ENCODE data around the gene CAV1.

The CAV1 gene

GRCh38 chr7:116598861-116599260 lies 74.0 kb downstream of the CAV1 start:
- Histone ChIP-seq H3K9ac (ENCODE audit: low read depth, low read length, poor library complexity, severe bottlenecking) (no peak overlapping the region), H2AFZ (ENCODE audit: low read length) (no peak overlapping the region)

GRCh38 chr7:116601426-116601825 lies 76.6 kb downstream of the CAV1 start:
- Histone ChIP-seq H3K4me1 (ENCODE audit: insufficient read depth, low read length, poor library complexity, severe bottlenecking) (no peaks in the 10 kb centered on the region), H3K4me3 (ENCODE audit: low read length, poor library complexity, severe bottlenecking) (no peak overlapping the region), H3K36me3 (ENCODE audit: insufficient read depth, low read length) (no peaks in the 10 kb centered on the region), H2AFZ (ENCODE audit: low read length) (no peak overlapping the region), H3K9ac (ENCODE audit: low read depth, low read length, poor library complexity, severe bottlenecking) (no peak overlapping the region), H3K4me2 (ENCODE audit: low read depth, low read length, poor library complexity, severe bottlenecking) (no peak overlapping the region), H3K9me2 (replicated peaks; ENCODE audit: low read depth, low read length) (no peaks in the 10 kb centered on the region), H3K27me3 (ENCODE audit: insufficient read depth, low read length, poor library complexity, severe bottlenecking) (no peaks in the 10 kb centered on the region), H3F3A (ENCODE audit: low read depth) (no peaks in the 10 kb centered on the region), H3K9me3 (ENCODE audit: insufficient read depth, low read depth, low read length) (no peaks in the 10 kb centered on the region), H3K79me2 (ENCODE audit: insufficient read depth, low read length) (no peaks in the 10 kb centered on the region), H4K20me1 (ENCODE audit: insufficient read depth, low read length, poor library complexity, severe bottlenecking) (no peaks in the 10 kb centered on the region)
- no peak for TF ChIP-seq EZH2phosphoT487 (IDR thresholded peaks at IDR 0.05; ENCODE audit: borderline replicate concordance)
- TF ChIP-seq, protein P1, sequence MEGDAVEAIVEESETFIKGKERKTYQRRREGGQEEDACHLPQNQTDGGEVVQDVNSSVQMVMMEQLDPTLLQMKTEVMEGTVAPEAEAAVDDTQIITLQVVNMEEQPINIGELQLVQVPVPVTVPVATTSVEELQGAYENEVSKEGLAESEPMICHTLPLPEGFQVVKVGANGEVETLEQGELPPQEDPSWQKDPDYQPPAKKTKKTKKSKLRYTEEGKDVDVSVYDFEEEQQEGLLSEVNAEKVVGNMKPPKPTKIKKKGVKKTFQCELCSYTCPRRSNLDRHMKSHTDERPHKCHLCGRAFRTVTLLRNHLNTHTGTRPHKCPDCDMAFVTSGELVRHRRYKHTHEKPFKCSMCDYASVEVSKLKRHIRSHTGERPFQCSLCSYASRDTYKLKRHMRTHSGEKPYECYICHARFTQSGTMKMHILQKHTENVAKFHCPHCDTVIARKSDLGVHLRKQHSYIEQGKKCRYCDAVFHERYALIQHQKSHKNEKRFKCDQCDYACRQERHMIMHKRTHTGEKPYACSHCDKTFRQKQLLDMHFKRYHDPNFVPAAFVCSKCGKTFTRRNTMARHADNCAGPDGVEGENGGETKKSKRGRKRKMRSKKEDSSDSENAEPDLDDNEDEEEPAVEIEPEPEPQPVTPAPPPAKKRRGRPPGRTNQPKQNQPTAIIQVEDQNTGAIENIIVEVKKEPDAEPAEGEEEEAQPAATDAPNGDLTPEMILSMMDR (conservative IDR thresholded peaks at IDR 0.05; ENCODE audit: low read length) = no peak

More at GRCh38 chr7:116598861-116599260, 74.0 kb downstream of the CAV1 start:
- Histone ChIP-seq H3K79me2 (ENCODE audit: insufficient read depth, low read length) (no peaks in the 10 kb centered on the region), H3K4me2 (ENCODE audit: low read depth, low read length, poor library complexity, severe bottlenecking) (no peak overlapping the region), H3K27me3 (ENCODE audit: insufficient read depth, low read length, poor library complexity, severe bottlenecking) (no peaks in the 10 kb centered on the region), H4K20me1 (ENCODE audit: insufficient read depth, low read length, poor library complexity, severe bottlenecking) (no peaks in the 10 kb centered on the region), H3K36me3 (ENCODE audit: insufficient read depth, low read length) (no peaks in the 10 kb centered on the region), H3F3A (ENCODE audit: low read depth) (no peaks in the 10 kb centered on the region), H3K9me2 (replicated peaks; ENCODE audit: low read depth, low read length) (no peaks in the 10 kb centered on the region), H3K4me3 (ENCODE audit: low read length, poor library complexity, severe bottlenecking) (no peak overlapping the region), H3K4me1 (ENCODE audit: insufficient read depth, low read length, poor library complexity, severe bottlenecking) (no peaks in the 10 kb centered on the region), H3K9me3 (ENCODE audit: insufficient read depth, low read depth, low read length) (no peaks in the 10 kb centered on the region)
- TF ChIP-seq, protein P1 (conservative IDR thresholded peaks at IDR 0.05; ENCODE audit: low read length) = no peak

- no peaks in the 10 kb centered on the region for H3K36me3 ChIP-seq (ENCODE audit: insufficient read depth, low read length)
- no peaks in the 10 kb centered on the region for H3K9me3 ChIP-seq (ENCODE audit: insufficient read depth, low read depth, low read length)
Observed at GRCh38 chr7:116607299-116607698, 82.5 kb downstream of the CAV1 start.

More at GRCh38 chr7:116607299-116607698, 82.5 kb downstream of the CAV1 start:
- Histone ChIP-seq H3K79me2 (ENCODE audit: insufficient read depth, low read length) (no peaks in the 10 kb centered on the region), H3K9ac (ENCODE audit: low read depth, low read length, poor library complexity, severe bottlenecking) (no peak overlapping the region), H3F3A (ENCODE audit: low read depth) (no peaks in the 10 kb centered on the region), H3K4me3 (ENCODE audit: low read length, poor library complexity, severe bottlenecking) (no peak overlapping the region), H3K27me3 (ENCODE audit: insufficient read depth, low read length, poor library complexity, severe bottlenecking) (no peaks in the 10 kb centered on the region), H2AFZ (ENCODE audit: low read length) (no peak overlapping the region), H3K4me1 (ENCODE audit: insufficient read depth, low read length, poor library complexity, severe bottlenecking) (no peaks in the 10 kb centered on the region), H3K4me2 (ENCODE audit: low read depth, low read length, poor library complexity, severe bottlenecking) (no peak overlapping the region), H4K20me1 (ENCODE audit: insufficient read depth, low read length, poor library complexity, severe bottlenecking) (no peaks in the 10 kb centered on the region), H3K9me2 (replicated peaks; ENCODE audit: low read depth, low read length) (no peaks in the 10 kb centered on the region)
- TF ChIP-seq EZH2phosphoT487 (IDR thresholded peaks at IDR 0.05; ENCODE audit: borderline replicate concordance) = no peak
- TF ChIP-seq, protein P1 (conservative IDR thresholded peaks at IDR 0.05; ENCODE audit: low read length) = no peak
